Measurements from ENCODE around the gene FAXDC2. TPM values are rescaled to one million over a fixed set of nuclear protein-coding genes. Genes with fewer than 3 reads are reported as not detected.

Gene FAXDC2
- total RNA-seq, 2 donors from 2014 or later: 22.1 to 24.6 TPM

DNA sequence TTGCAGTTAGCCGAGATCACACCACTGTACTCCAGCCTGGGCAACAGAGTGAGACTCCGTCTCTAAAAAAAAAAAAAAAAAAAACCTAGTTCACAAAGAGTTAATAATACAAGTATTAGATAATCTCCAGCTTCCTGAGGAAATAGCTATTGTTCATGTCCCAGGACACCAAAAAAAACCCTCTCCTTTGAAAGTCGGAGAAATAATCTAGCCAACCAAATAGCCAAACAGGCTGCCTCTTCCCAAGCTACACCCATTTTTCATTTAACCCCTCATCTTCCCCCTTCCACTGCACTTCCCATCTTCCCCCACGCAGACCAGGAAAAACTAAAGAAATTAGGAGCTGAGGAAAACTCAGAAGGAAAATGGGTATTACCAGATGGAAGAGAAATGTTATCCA is 31.6 kb upstream of the FAXDC2 start:
- H3K4me1 ChIP-seq: no peaks in the 10 kb centered on the region
- H3K4me3 ChIP-seq: no peak overlapping the region
- H3K27me3 ChIP-seq: no peaks in the 10 kb centered on the region
- H3K9me3 ChIP-seq: peaks cover 4 to 35% of the 10 kb centered on the region in 2 donors
- H3K36me3 ChIP-seq: peaks cover 19% of the 10 kb centered on the region
- DNase-seq (ENCODE audit: low spot score): no peak
- TF ChIP-seq, protein P1, sequence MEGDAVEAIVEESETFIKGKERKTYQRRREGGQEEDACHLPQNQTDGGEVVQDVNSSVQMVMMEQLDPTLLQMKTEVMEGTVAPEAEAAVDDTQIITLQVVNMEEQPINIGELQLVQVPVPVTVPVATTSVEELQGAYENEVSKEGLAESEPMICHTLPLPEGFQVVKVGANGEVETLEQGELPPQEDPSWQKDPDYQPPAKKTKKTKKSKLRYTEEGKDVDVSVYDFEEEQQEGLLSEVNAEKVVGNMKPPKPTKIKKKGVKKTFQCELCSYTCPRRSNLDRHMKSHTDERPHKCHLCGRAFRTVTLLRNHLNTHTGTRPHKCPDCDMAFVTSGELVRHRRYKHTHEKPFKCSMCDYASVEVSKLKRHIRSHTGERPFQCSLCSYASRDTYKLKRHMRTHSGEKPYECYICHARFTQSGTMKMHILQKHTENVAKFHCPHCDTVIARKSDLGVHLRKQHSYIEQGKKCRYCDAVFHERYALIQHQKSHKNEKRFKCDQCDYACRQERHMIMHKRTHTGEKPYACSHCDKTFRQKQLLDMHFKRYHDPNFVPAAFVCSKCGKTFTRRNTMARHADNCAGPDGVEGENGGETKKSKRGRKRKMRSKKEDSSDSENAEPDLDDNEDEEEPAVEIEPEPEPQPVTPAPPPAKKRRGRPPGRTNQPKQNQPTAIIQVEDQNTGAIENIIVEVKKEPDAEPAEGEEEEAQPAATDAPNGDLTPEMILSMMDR (IDR thresholded peaks at IDR 0.05): no peak
- H3K27ac ChIP-seq: peak overlapping the region in 1 of 2 donors; percentile 23

DNA sequence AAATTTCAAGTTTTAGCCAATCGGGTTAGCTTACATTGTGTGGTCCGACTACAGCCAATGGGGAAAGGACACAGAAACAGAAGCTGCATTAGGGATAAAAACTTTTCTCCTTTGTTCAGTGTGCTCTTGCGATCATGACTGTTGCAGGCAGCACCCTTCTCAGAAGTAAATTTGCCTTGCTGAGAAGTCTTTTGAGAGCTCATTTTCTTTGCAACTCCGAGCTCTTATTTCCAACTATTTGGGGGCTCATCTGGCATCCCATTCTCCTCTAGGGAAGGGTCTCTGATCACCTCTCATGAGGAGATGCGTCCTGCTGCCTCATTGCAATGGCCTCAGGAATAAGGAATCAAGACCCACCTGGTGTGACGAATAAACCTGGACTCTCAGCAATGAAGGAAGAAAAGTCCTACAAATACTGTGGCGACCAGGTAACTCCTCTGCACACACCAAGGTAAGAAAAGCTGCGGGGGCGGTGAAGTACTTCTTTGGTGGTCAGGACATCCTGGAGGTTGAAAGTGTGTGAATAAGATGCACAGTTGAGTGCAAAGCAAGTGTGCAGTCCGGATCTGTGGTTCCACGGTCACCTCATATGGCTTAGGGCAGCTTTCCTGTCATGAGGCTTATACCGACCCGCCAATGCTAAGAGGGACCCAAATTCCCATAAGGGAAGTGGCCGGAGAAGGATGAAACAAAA is 28.4 kb upstream of the FAXDC2 start:
- TF ChIP-seq, protein P1 (IDR thresholded peaks at IDR 0.05): no peak
- Histone ChIP-seq H3K9me3 (peaks cover 0 to 14% of the 10 kb centered on the region in 2 donors), H3K4me1 (no peaks in the 10 kb centered on the region), H3K27me3 (no peaks in the 10 kb centered on the region), H3K36me3 (peaks cover 31% of the 10 kb centered on the region), H3K27ac (no peak overlapping the region), H3K4me3 (no peak overlapping the region)
- DNase-seq (ENCODE audit: low spot score): no peak

DNA sequence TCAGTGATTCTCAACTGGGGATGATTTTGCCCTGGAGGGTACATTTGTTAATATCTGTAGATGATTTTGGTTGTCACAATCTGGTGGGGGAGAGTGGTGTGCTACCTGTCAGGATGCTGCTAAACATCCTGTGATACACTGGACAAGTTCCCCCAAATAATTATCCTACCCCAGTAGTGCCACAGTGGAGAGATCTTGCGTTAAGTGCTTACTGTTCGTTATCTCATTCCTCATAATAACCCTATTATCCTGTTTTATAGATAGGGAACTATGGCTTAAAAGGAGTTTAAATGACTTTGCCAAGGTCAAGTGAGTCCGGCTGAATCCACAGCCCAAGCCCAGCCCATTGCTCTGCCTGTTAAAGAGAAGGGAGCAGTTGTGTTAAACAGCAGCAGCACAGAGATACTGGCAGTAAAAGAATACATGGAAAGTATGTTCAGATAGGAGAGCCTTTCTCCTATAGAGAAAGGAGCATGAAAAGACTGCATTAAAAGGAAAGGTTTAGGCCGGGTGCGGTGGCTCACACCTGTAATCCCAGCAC is 23.5 kb upstream of the FAXDC2 start:
- DNase-seq (ENCODE audit: low spot score): no peak
- TF ChIP-seq, protein P1 (IDR thresholded peaks at IDR 0.05): no peak
- no peak overlapping the region for H3K4me3 ChIP-seq
- peaks cover 0 to 9% of the 10 kb centered on the region in 2 donors for H3K9me3 ChIP-seq
- peaks cover 0 to 6% of the 10 kb centered on the region in 2 donors for H3K4me1 ChIP-seq
- peak overlapping the region in 1 of 2 donors; percentile 31 for H3K27ac ChIP-seq
- H3K36me3 ChIP-seq: peaks cover 63% of the 10 kb centered on the region
- H3K27me3 ChIP-seq: no peaks in the 10 kb centered on the region

GRCh38 chr5:154871734-154872133 is 21.3 kb upstream of the FAXDC2 start:
- H3K27me3 ChIP-seq: no peaks in the 10 kb centered on the region
- peaks cover 63% of the 10 kb centered on the region for H3K36me3 ChIP-seq
- TF ChIP-seq, protein P1 (IDR thresholded peaks at IDR 0.05): no peak
- no peak for DNase-seq (ENCODE audit: low spot score)
- no peak overlapping the region for H3K27ac ChIP-seq
- no peak overlapping the region for H3K4me3 ChIP-seq
- H3K4me1 ChIP-seq: peaks cover 0 to 6% of the 10 kb centered on the region in 2 donors
- no peaks in the 10 kb centered on the region for H3K9me3 ChIP-seq

GRCh38 chr5:154868702-154869101 is 18.3 kb upstream of the FAXDC2 start:
- DNase-seq (ENCODE audit: low spot score): no peak
- Histone ChIP-seq H3K9me3 (no peaks in the 10 kb centered on the region), H3K27me3 (no peaks in the 10 kb centered on the region), H3K4me1 (peaks cover 0 to 6% of the 10 kb centered on the region in 2 donors), H3K36me3 (peaks cover 51% of the 10 kb centered on the region), H3K27ac (no peak overlapping the region), H3K4me3 (no peak overlapping the region)
- TF ChIP-seq, protein P1 (IDR thresholded peaks at IDR 0.05): peak in 1 of 2 donors; percentile 18

All from right atrium auricular region (tissue), 2 donors.